ENCODE data around the gene CHRDL2.
A peak's percentile ranks its signal among the peaks of the same experiment; 100 is the strongest.

The CHRDL2 gene

GRCh38 chr11:74749127-74749964, 18.1 kb upstream of the CHRDL2 start:
- DNase-seq (ENCODE audit: low spot score): peak; percentile 46

GRCh38 chr11:74748211-74749126, 17.2 kb upstream of the CHRDL2 start, which contains the start of gene RNF169:
Gene RNF169, plus strand, starts transcription at chr11:74748849. Its CDS starts 32 bp downstream, at chr11:74748881.
- DNase-seq (ENCODE audit: low spot score): peak; percentile 97

GRCh38 chr11:74746868-74747267, 15.6 kb upstream of the CHRDL2 start:
- DNase-seq (ENCODE audit: low spot score): peak; percentile 97

GRCh38 chr11:74744277-74744676, 13.1 kb upstream of the CHRDL2 start:
- no peak for DNase-seq (ENCODE audit: low spot score)

GRCh38 chr11:74743640-74744039, 12.4 kb upstream of the CHRDL2 start:
- no peak for DNase-seq (ENCODE audit: low spot score)

GRCh38 chr11:74742070-74742469, 10.8 kb upstream of the CHRDL2 start:
- no peak for DNase-seq (ENCODE audit: low spot score)

GRCh38 chr11:74739546-74740270, 8.5 kb upstream of the CHRDL2 start:
- peak; percentile 72 for DNase-seq (ENCODE audit: low spot score)

- DNase-seq (ENCODE audit: low spot score): no peak
Measured at GRCh38 chr11:74736031-74736430, 4.8 kb upstream of the CHRDL2 start.

GRCh38 chr11:74735365-74735928, 4.2 kb upstream of the CHRDL2 start:
- DNase-seq (ENCODE audit: low spot score): no peak

GRCh38 chr11:74734559-74734925, 3.3 kb upstream of the CHRDL2 start:
- no peak for DNase-seq (ENCODE audit: low spot score)

GRCh38 chr11:74730571-74731260, 510 bp downstream of the CHRDL2 start:
- DNase-seq (ENCODE audit: low spot score): no peak

GRCh38 chr11:74729397-74729796, 1.8 kb downstream of the CHRDL2 start:
- no peak for DNase-seq (ENCODE audit: low spot score)

- DNase-seq (ENCODE audit: low spot score): peak; percentile 81
Measured at GRCh38 chr11:74726547-74727182, 4.6 kb downstream of the CHRDL2 start.

- DNase-seq (ENCODE audit: low spot score): no peak
Measured at GRCh38 chr11:74725701-74726100, 5.5 kb downstream of the CHRDL2 start.

GRCh38 chr11:74723511-74723910, 7.7 kb downstream of the CHRDL2 start:
- DNase-seq (ENCODE audit: low spot score): no peak

- no peak for DNase-seq (ENCODE audit: low spot score)
Measured at GRCh38 chr11:74721479-74721835, 9.8 kb downstream of the CHRDL2 start.

GRCh38 chr11:74720596-74721478, 10.4 kb downstream of the CHRDL2 start:
- DNase-seq (ENCODE audit: low spot score): no peak

- DNase-seq (ENCODE audit: low spot score): no peak
Measured at GRCh38 chr11:74719011-74719410, 12.2 kb downstream of the CHRDL2 start.

- no peak for DNase-seq (ENCODE audit: low spot score)
Measured at GRCh38 chr11:74717221-74717969, 13.8 kb downstream of the CHRDL2 start.

Measured in SK-N-DZ (cell line).